H9 (cell line): ENCODE measurements around the gene ANKRD44. TPM values are rescaled to one million over a fixed set of nuclear protein-coding genes. Genes with fewer than 3 reads are reported as not detected.

Source experiments
- DNase-seq: peaks from one replicate; pipeline ENCODE4 v3.0.0-alpha.2; 2017
- H2AFZ ChIP-seq: one replicate; pipeline ENCODE4 v1.6.1; 2013; ENCODE audit warnings: mild to moderate bottlenecking, low read length, control low read depth, moderate library complexity
- H2AK5ac ChIP-seq: 2 replicates; pipeline ENCODE4 v1.6.1; 2013; ENCODE audit warnings: low read length, control low read depth, mixed read lengths; ENCODE audit not compliant: insufficient read length
- H2BK120ac ChIP-seq: one replicate; pipeline ENCODE4 v1.6.1; 2013; ENCODE audit warnings: low read depth, mild to moderate bottlenecking, low read length, control low read depth, inconsistent platforms; ENCODE audit not compliant: poor library complexity, severe bottlenecking
- H2BK12ac ChIP-seq: 2 replicates; pipeline ENCODE4 v1.6.1; 2013; ENCODE audit warnings: low read length, control low read depth, mixed read lengths, low read depth; ENCODE audit not compliant: insufficient read length
- H2BK15ac ChIP-seq: 2 replicates; pipeline ENCODE4 v1.6.1; 2013; ENCODE audit warnings: low read depth, low read length, control low read depth
- H2BK20ac ChIP-seq: one replicate; pipeline ENCODE4 v1.6.1; 2013; ENCODE audit warnings: low read depth, mild to moderate bottlenecking, low read length, control low read depth, inconsistent platforms; ENCODE audit not compliant: poor library complexity, severe bottlenecking
- H2BK5ac ChIP-seq: 2 replicates; pipeline ENCODE4 v1.6.1; 2013; ENCODE audit warnings: low read length, control low read depth, mixed read lengths; ENCODE audit not compliant: insufficient read length
- H3K14ac ChIP-seq: 2 replicates; pipeline ENCODE4 v1.6.1; 2013; ENCODE audit warnings: low read length, control low read depth; ENCODE audit not compliant: insufficient read depth
- H3K18ac ChIP-seq: 2 replicates; pipeline ENCODE4 v1.6.1; 2013; ENCODE audit warnings: low read depth, mild to moderate bottlenecking, mixed read lengths, low read length, control low read depth; ENCODE audit not compliant: insufficient read length
- H3K23ac ChIP-seq: 2 replicates; pipeline ENCODE4 v1.6.1; 2013; ENCODE audit warnings: low read length, control low read depth, mixed read lengths, low read depth; ENCODE audit not compliant: insufficient read length
- H3K23me2 ChIP-seq: 2 replicates; pipeline ENCODE4 v1.6.1; 2013; ENCODE audit warnings: low read depth, mild to moderate bottlenecking, mixed read lengths, low read length, control low read depth; ENCODE audit not compliant: insufficient read length, poor library complexity, severe bottlenecking
- H3K27ac ChIP-seq: 2 replicates; pipeline ENCODE4 v1.5.1; 2013; ENCODE audit warnings: low read length, control low read depth, mixed read lengths, low read depth; ENCODE audit not compliant: insufficient read length
- H3K27me3 ChIP-seq: 2 replicates; pipeline ENCODE4 v1.6.1; 2013; ENCODE audit warnings: low read length, control low read depth, inconsistent platforms; ENCODE audit not compliant: insufficient read depth
- H3K4ac ChIP-seq: 2 replicates; pipeline ENCODE4 v1.6.1; 2013; ENCODE audit warnings: low read depth, mild to moderate bottlenecking, control low read depth, inconsistent platforms, low read length, moderate library complexity
- H3K4me1 ChIP-seq: 2 replicates; pipeline ENCODE4 v1.6.1; 2013; ENCODE audit warnings: low read length, control low read depth, inconsistent platforms; ENCODE audit not compliant: insufficient read depth
- H3K4me2 ChIP-seq: 2 replicates; pipeline ENCODE4 v1.6.1; 2013; ENCODE audit warnings: low read length, control low read depth, mixed read lengths; ENCODE audit not compliant: insufficient read length, insufficient read depth
- H3K56ac ChIP-seq: 2 replicates; pipeline ENCODE4 v1.6.1; 2013; ENCODE audit warnings: low read depth, mild to moderate bottlenecking, mixed read lengths, low read length, control low read depth; ENCODE audit not compliant: insufficient read length
- H3K79me1 ChIP-seq: 2 replicates; pipeline ENCODE4 v1.6.1; 2013; ENCODE audit warnings: low read depth, mild to moderate bottlenecking, moderate library complexity, low read length, control low read depth, inconsistent platforms; ENCODE audit not compliant: insufficient read depth, poor library complexity, severe bottlenecking
- H3K79me2 ChIP-seq: 2 replicates; pipeline ENCODE4 v1.6.1; 2013; ENCODE audit warnings: low read length, control low read depth, inconsistent platforms; ENCODE audit not compliant: insufficient read depth
- H3K9ac ChIP-seq: 2 replicates; pipeline ENCODE4 v1.6.1; 2013; ENCODE audit warnings: low read length, control low read depth, mixed read lengths; ENCODE audit not compliant: insufficient read length; ENCODE audit errors: extremely low read depth
- H3K9me3 ChIP-seq: one replicate; pipeline ENCODE4 v1.6.1; 2013; ENCODE audit warnings: low read depth, low read length, inconsistent platforms; ENCODE audit not compliant: control insufficient read depth
- H3T11ph ChIP-seq: one replicate; pipeline ENCODE4 v1.6.1; 2013; ENCODE audit warnings: mild to moderate bottlenecking, low read length, control low read depth, inconsistent platforms
- H4K20me1 ChIP-seq: one replicate; pipeline ENCODE4 v1.6.1; 2013; ENCODE audit not compliant: control insufficient read depth, insufficient read length, insufficient read depth
- H4K5ac ChIP-seq: 2 replicates; pipeline ENCODE4 v1.6.1; 2013; ENCODE audit warnings: low read depth, mild to moderate bottlenecking, mixed read lengths, low read length, control low read depth; ENCODE audit not compliant: insufficient read length
- H4K8ac ChIP-seq: replicated peaks from 2 replicates; pipeline ENCODE4 v1.6.1; 2013; ENCODE audit warnings: low read length, control low read depth, mixed read lengths, low read depth; ENCODE audit not compliant: insufficient read length
- H4K91ac ChIP-seq: 2 replicates; pipeline ENCODE4 v1.6.1; 2013; ENCODE audit warnings: low read depth, mild to moderate bottlenecking, moderate library complexity, mixed read lengths, low read length, control low read depth; ENCODE audit not compliant: insufficient read length
- H3K27ac Mint-ChIP-seq, 3 experiments: 2 replicates in 2 of 3; 3 replicates in 1 of 3; pipeline ENCODE4 v1.8.0; 2020 to 2021; ENCODE audit warnings: mixed read lengths in 3 of 3, mild to moderate bottlenecking in 1 of 3, moderate library complexity in 1 of 3
- H3K27me3 Mint-ChIP-seq: 2 replicates; pipeline ENCODE4 v1.8.0; 2021; ENCODE audit warnings: low read depth, mild to moderate bottlenecking, moderate library complexity, mixed read lengths
- H3K36me3 Mint-ChIP-seq, 3 experiments: 2 replicates in 2 of 3; 3 replicates in 1 of 3; pipeline ENCODE4 v1.8.0; 2020 to 2021; ENCODE audit warnings: low read depth in 3 of 3, mixed read lengths in 3 of 3; ENCODE audit not compliant: insufficient read depth in 1 of 3
- H3K4me1 Mint-ChIP-seq, 2 experiments: 2 replicates each; pipeline ENCODE4 v1.8.0; 2020; ENCODE audit warnings: mixed read lengths in 2 of 2
- H3K4me3 Mint-ChIP-seq, 2 experiments: 2 replicates in 1 of 2; 3 replicates in 1 of 2; pipeline ENCODE4 v1.8.0; 2020 to 2021; ENCODE audit warnings: mild to moderate bottlenecking in 2 of 2, mixed read lengths in 2 of 2, moderate library complexity in 1 of 2
- H3K9me3 Mint-ChIP-seq, 2 experiments: 2 replicates in 1 of 2; 3 replicates in 1 of 2; pipeline ENCODE4 v1.8.0; 2020; ENCODE audit warnings: mild to moderate bottlenecking in 2 of 2, mixed read lengths in 2 of 2, moderate library complexity in 1 of 2
- CTCF ChIP-seq: fragments of 200-600 bp; sonication (generic); conservative IDR thresholded peaks from 3 replicates; pipeline ENCODE4 v1.8.0; 2021; ENCODE audit warnings: antibody characterized with exemption, mild to moderate bottlenecking
- WGBS: extraction: QIAGEN DNeasy Blood & Tissue Kit; methylation state at CpG from one replicate; pipeline ENCODE4 v1.1.7; 2013; ENCODE audit warnings: missing lambda C conversion rate, low lambda C conversion rate, mixed read lengths; ENCODE audit not compliant: insufficient read length; ENCODE audit errors: extremely low coverage; 5-methylcytosine and 5-hydroxymethylcytosine counted together
- total RNA-seq: library from RNA; stranded (reverse); gene quantifications from 2 replicates; pipeline ENCODE4 v1.2.1, GENCODE V29; 2021

The ANKRD44 gene
- total RNA-seq, 1 experiment from 2014 or later = 1.9 TPM

GRCh38 chr2:197255543-197255942 lies 55.0 kb downstream of the ANKRD44 start:
- H3K27ac Mint-ChIP-seq = peak overlapping the region in 2 of 3 experiments; percentile 6 to 73; a peak in 2 of 7 replicates
- no peak overlapping the region for H3K9ac ChIP-seq
- H2AFZ ChIP-seq = no peak overlapping the region
- no peak overlapping the region for H3K4ac ChIP-seq
- H3K56ac ChIP-seq = no peak overlapping the region
- peaks cover 7 to 9% of the 10 kb centered on the region in 2 experiments for H3K4me1 Mint-ChIP-seq
- H2BK12ac ChIP-seq = no peak overlapping the region
- no peak overlapping the region for H4K8ac ChIP-seq
- no peaks in the 10 kb centered on the region for H3K9me3 ChIP-seq
- H2BK20ac ChIP-seq = no peak overlapping the region
- H3K27me3 Mint-ChIP-seq = no peaks in the 10 kb centered on the region; the same call in 1 of the 2 replicates
- H3K79me1 ChIP-seq = no peaks in the 10 kb centered on the region
- no peaks in the 10 kb centered on the region for H3K36me3 Mint-ChIP-seq
- H3K4me1 ChIP-seq = no peaks in the 10 kb centered on the region
- DNase-seq = peak; percentile 54
- no peak for TF ChIP-seq CTCF
- no peaks in the 10 kb centered on the region for H3K27me3 ChIP-seq
- no peak overlapping the region for H3K4me2 ChIP-seq
- H3K18ac ChIP-seq = no peak overlapping the region
- H3K14ac ChIP-seq = no peak overlapping the region
- H3K79me2 ChIP-seq = no peaks in the 10 kb centered on the region
- no CpG with 5 or more reads among the region's 9 CpGs for WGBS
- H2BK5ac ChIP-seq = no peak overlapping the region
- H3K27ac ChIP-seq = no peak overlapping the region
- no peak overlapping the region for H4K5ac ChIP-seq
- no peaks in the 10 kb centered on the region for H4K20me1 ChIP-seq
- no peaks in the 10 kb centered on the region for H3K23me2 ChIP-seq
- H2BK15ac ChIP-seq = no peak overlapping the region
- H2AK5ac ChIP-seq = no peak overlapping the region
- no peak overlapping the region for H2BK120ac ChIP-seq
- no peak overlapping the region for H4K91ac ChIP-seq
- no peak overlapping the region for H3K23ac ChIP-seq
- no peak overlapping the region for H3K4me3 Mint-ChIP-seq
- peaks cover 0 to 2% of the 10 kb centered on the region in 2 experiments; a peak in 1 of 5 replicates for H3K9me3 Mint-ChIP-seq
- H3T11ph ChIP-seq = no peak overlapping the region
